Rectal smooth muscle tissue (tissue), 1 donor: ENCODE data around the gene CAMSAP1.

Source experiments
- H3K27ac ChIP-seq: one replicate; pipeline ENCODE4 v1.7.0; 2013; ENCODE audit warnings: low read depth, low read length, inconsistent platforms
- H3K27me3 ChIP-seq: one replicate; pipeline ENCODE4 v1.7.0; 2013; ENCODE audit warnings: low read length; ENCODE audit not compliant: control insufficient read depth, insufficient read depth
- H3K36me3 ChIP-seq: one replicate; pipeline ENCODE4 v1.7.0; 2013; ENCODE audit warnings: low read length; ENCODE audit not compliant: control insufficient read depth, insufficient read depth
- H3K4me1 ChIP-seq: one replicate; pipeline ENCODE4 v1.7.0; 2013; ENCODE audit warnings: low read length; ENCODE audit not compliant: control insufficient read depth, insufficient read depth
- H3K4me3 ChIP-seq: one replicate; pipeline ENCODE4 v1.7.0; 2013; ENCODE audit warnings: low read length
- H3K9ac ChIP-seq: one replicate; pipeline ENCODE4 v1.7.0; 2013; ENCODE audit warnings: low read length

The CAMSAP1 gene

GRCh38 chr9:135886147-135886981 lies 21.0 kb downstream of the CAMSAP1 start:
- Histone ChIP-seq H3K36me3 (peaks cover 3% of the 10 kb centered on the region), H3K27me3 (no peaks in the 10 kb centered on the region), H3K4me3 (no peak overlapping the region), H3K27ac (no peak overlapping the region), H3K4me1 (peaks cover 18% of the 10 kb centered on the region), H3K9ac (no peak overlapping the region)

GRCh38 chr9:135885100-135885853 lies 22.1 kb downstream of the CAMSAP1 start:
- Histone ChIP-seq H3K9ac (no peak overlapping the region), H3K4me1 (peaks cover 7% of the 10 kb centered on the region), H3K27me3 (no peaks in the 10 kb centered on the region), H3K4me3 (no peak overlapping the region), H3K27ac (no peak overlapping the region), H3K36me3 (peaks cover 3% of the 10 kb centered on the region)

GRCh38 chr9:135884328-135885035 lies 22.9 kb downstream of the CAMSAP1 start:
- Histone ChIP-seq H3K9ac (no peak overlapping the region), H3K36me3 (peaks cover 3% of the 10 kb centered on the region), H3K27me3 (no peaks in the 10 kb centered on the region), H3K27ac (no peak overlapping the region), H3K4me1 (peaks cover 5% of the 10 kb centered on the region), H3K4me3 (no peak overlapping the region)

GRCh38 chr9:135883410-135884089 lies 23.8 kb downstream of the CAMSAP1 start:
- H3K4me1 ChIP-seq, result peaks cover 5% of the 10 kb centered on the region
- peaks cover 3% of the 10 kb centered on the region for H3K36me3 ChIP-seq
- H3K27me3 ChIP-seq, result no peaks in the 10 kb centered on the region
- no peak overlapping the region for H3K27ac ChIP-seq
- no peak overlapping the region for H3K4me3 ChIP-seq
- H3K9ac ChIP-seq, result no peak overlapping the region

GRCh38 chr9:135882011-135882410 lies 25.3 kb downstream of the CAMSAP1 start:
- no peak overlapping the region for H3K9ac ChIP-seq
- H3K4me1 ChIP-seq, result peaks cover 5% of the 10 kb centered on the region
- no peak overlapping the region for H3K27ac ChIP-seq
- H3K36me3 ChIP-seq, result peaks cover 3% of the 10 kb centered on the region
- H3K27me3 ChIP-seq, result no peaks in the 10 kb centered on the region
- H3K4me3 ChIP-seq, result no peak overlapping the region

- Histone ChIP-seq H3K4me3 (no peak overlapping the region), H3K36me3 (peaks cover 3% of the 10 kb centered on the region), H3K27me3 (no peaks in the 10 kb centered on the region), H3K27ac (no peak overlapping the region), H3K4me1 (peaks cover 5% of the 10 kb centered on the region), H3K9ac (no peak overlapping the region)
Observed at GRCh38 chr9:135880438-135880837, 26.9 kb downstream of the CAMSAP1 start.

- Histone ChIP-seq H3K9ac (no peak overlapping the region), H3K4me1 (peaks cover 2% of the 10 kb centered on the region), H3K36me3 (peaks cover 3% of the 10 kb centered on the region), H3K27ac (no peak overlapping the region), H3K27me3 (no peaks in the 10 kb centered on the region), H3K4me3 (no peak overlapping the region)
Observed at GRCh38 chr9:135879619-135880018, 27.7 kb downstream of the CAMSAP1 start.

- H3K36me3 ChIP-seq, result peaks cover 3% of the 10 kb centered on the region
- no peak overlapping the region for H3K27ac ChIP-seq
- H3K4me1 ChIP-seq, result no peaks in the 10 kb centered on the region
Observed at GRCh38 chr9:135879237-135879601, 28.1 kb downstream of the CAMSAP1 start.

GRCh38 chr9:135878528-135879236 lies 28.7 kb downstream of the CAMSAP1 start:
- Histone ChIP-seq H3K4me1 (no peaks in the 10 kb centered on the region), H3K27me3 (no peaks in the 10 kb centered on the region), H3K4me3 (no peak overlapping the region), H3K9ac (no peak overlapping the region), H3K36me3 (peaks cover 3% of the 10 kb centered on the region), H3K27ac (no peak overlapping the region)

More at GRCh38 chr9:135879237-135879601, 28.1 kb downstream of the CAMSAP1 start:
- no peak overlapping the region for H3K4me3 ChIP-seq
- H3K9ac ChIP-seq, result no peak overlapping the region
- no peaks in the 10 kb centered on the region for H3K27me3 ChIP-seq

- Histone ChIP-seq H3K4me1 (no peaks in the 10 kb centered on the region), H3K27me3 (no peaks in the 10 kb centered on the region), H3K9ac (no peak overlapping the region), H3K27ac (no peak overlapping the region), H3K4me3 (no peak overlapping the region), H3K36me3 (peaks cover 3% of the 10 kb centered on the region)
Observed at GRCh38 chr9:135877791-135878527, 29.4 kb downstream of the CAMSAP1 start.

GRCh38 chr9:135876936-135877335 lies 30.4 kb downstream of the CAMSAP1 start:
- Histone ChIP-seq H3K27ac (no peak overlapping the region), H3K27me3 (no peaks in the 10 kb centered on the region), H3K36me3 (peaks cover 3% of the 10 kb centered on the region), H3K9ac (no peak overlapping the region), H3K4me3 (no peak overlapping the region), H3K4me1 (no peaks in the 10 kb centered on the region)
